Measurements from ENCODE around the gene CA11.

The CA11 gene

GRCh38 chr19:48618916-48619691, 26.9 kb downstream of the CA11 start, which contains the start of the genes RPL18 and SPHK2:
Gene RPL18, minus strand, starts transcription at chr19:48619178. Its CDS starts 35 bp downstream, at chr19:48619143.
Gene SPHK2, plus strand, starts transcription at chr19:48619506. Its CDS starts 1,009 bp downstream, at chr19:48620515.
- peak within 1 kb of the TSS; percentile 96 for H3K4me3 ChIP-seq (ENCODE audit: low read depth, low read length)
- no peak for TF ChIP-seq CTCF (IDR thresholded peaks at IDR 0.05; ENCODE audit: borderline replicate concordance, insufficient read depth, low read depth, low read length)

GRCh38 chr19:48618278-48618915, 27.6 kb downstream of the CA11 start:
- TF ChIP-seq CTCF (IDR thresholded peaks at IDR 0.05; ENCODE audit: borderline replicate concordance, insufficient read depth, low read depth, low read length), result no peak

GRCh38 chr19:48617146-48617937, 28.6 kb downstream of the CA11 start:
- peak overlapping the region; percentile 96 for H3K4me3 ChIP-seq (ENCODE audit: low read depth, low read length)
- TF ChIP-seq CTCF (IDR thresholded peaks at IDR 0.05; ENCODE audit: borderline replicate concordance, insufficient read depth, low read depth, low read length), result no peak

More at GRCh38 chr19:48618278-48618915, 27.6 kb downstream of the CA11 start:
- H3K4me3 ChIP-seq (ENCODE audit: low read depth, low read length), result peak overlapping the region; percentile 96

- TF ChIP-seq CTCF (IDR thresholded peaks at IDR 0.05; ENCODE audit: borderline replicate concordance, insufficient read depth, low read depth, low read length), result no peak
- no peak overlapping the region for H3K4me3 ChIP-seq (ENCODE audit: low read depth, low read length)
Measured at GRCh38 chr19:48616491-48617056, 29.4 kb downstream of the CA11 start.

- no peak overlapping the region for H3K4me3 ChIP-seq (ENCODE audit: low read depth, low read length)
- TF ChIP-seq CTCF (IDR thresholded peaks at IDR 0.05; ENCODE audit: borderline replicate concordance, insufficient read depth, low read depth, low read length), result no peak
Measured at GRCh38 chr19:48616041-48616436, 29.9 kb downstream of the CA11 start.

GRCh38 chr19:48615231-48616040, 30.6 kb downstream of the CA11 start:
- no peak overlapping the region for H3K4me3 ChIP-seq (ENCODE audit: low read depth, low read length)
- no peak for TF ChIP-seq CTCF (IDR thresholded peaks at IDR 0.05; ENCODE audit: borderline replicate concordance, insufficient read depth, low read depth, low read length)
